Measurements from ENCODE around the gene B4GALT1.

Gene B4GALT1

DNA sequence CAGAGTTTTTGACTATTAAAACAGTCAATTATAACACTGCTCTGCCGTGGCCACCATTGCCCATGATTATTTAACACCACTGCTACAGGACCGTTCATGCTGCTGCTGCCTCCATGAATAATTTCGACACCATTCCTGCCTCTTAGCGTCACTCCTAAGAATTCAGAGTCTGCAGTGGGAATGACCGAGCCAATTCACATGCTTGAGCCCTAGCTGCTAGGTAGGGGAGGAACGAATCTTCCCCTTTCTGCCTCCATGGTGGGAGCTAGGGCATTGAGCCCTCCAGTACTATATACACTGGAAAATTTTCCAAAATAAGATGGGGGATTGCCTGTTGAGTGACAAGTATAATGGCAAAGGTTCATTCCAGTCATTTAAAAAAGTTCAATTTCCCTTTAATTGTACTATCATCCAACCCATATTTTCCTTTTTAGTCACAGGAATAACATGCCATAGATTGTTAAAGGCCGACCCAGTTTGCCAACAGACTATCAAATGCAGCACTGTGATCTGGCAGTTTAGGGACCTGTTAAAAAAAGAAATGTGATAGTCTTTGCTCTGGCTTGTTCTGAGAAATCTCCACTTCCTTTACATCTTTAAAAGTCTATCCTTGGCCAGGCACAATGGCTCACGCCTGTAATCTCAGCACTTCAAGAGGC lies 13.5 kb upstream of the B4GALT1 start:
- Histone ChIP-seq H3K9me3 (ENCODE audit: insufficient read depth, low read depth, low read length) (no peaks in the 10 kb centered on the region), H3K27me3 (ENCODE audit: insufficient read depth, low read length) (peaks cover 4% of the 10 kb centered on the region; the same call in 1 of the 2 replicates), H3K4me1 (ENCODE audit: insufficient read depth, low read length) (no peaks in the 10 kb centered on the region), H3K36me3 (ENCODE audit: insufficient read depth, low read length) (no peaks in the 10 kb centered on the region), H3K27ac (ENCODE audit: low read depth, low read length) (no peak overlapping the region), H3K4me3 (ENCODE audit: low read length) (no peak overlapping the region), H3K9ac (ENCODE audit: low read depth, low read length) (no peak overlapping the region)
- WGBS: 78% methylated on average over 8 of the region's 8 CpGs

DNA sequence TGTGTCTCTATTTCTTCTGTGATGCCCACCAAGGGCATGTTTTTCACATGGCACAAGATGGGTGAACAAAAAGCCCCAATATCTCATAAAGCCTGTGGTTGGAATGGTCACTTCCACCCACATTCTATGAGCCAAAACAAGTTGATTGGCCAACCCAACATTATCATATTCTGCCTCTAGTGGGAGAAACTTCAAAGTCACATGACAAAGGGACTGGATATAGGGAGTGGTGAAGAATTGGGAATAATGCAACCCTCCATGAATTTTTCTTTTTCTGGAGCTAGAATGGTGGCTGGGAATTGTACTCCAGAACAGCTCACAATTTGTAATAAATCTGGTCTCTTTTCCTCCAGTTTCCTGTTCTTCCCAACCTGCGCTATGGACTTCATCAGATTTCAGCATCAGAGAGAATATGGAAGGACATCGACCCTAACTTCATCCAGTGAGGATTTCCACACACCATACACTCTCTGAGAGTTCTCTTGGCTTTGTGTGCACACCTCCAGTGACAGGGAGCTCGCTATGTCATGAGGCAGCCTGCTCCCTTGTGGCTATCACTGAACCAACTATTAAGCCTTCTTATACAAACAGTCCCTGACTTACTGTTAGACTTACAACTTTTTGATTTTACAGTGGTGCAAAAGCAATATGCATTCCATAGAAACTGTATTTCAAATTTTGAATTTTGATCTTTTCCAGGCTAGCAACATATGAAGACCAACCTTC lies 12.0 kb upstream of the B4GALT1 start:
- H3K27ac ChIP-seq (ENCODE audit: low read depth, low read length): no peak overlapping the region
- H3K9me3 ChIP-seq (ENCODE audit: insufficient read depth, low read depth, low read length): no peaks in the 10 kb centered on the region
- H3K4me1 ChIP-seq (ENCODE audit: insufficient read depth, low read length): no peaks in the 10 kb centered on the region
- H3K27me3 ChIP-seq (ENCODE audit: insufficient read depth, low read length): peaks cover 4% of the 10 kb centered on the region; the same call in 1 of the 2 replicates
- no peak overlapping the region for H3K4me3 ChIP-seq (ENCODE audit: low read length)
- no peak overlapping the region for H3K9ac ChIP-seq (ENCODE audit: low read depth, low read length)
- no peaks in the 10 kb centered on the region for H3K36me3 ChIP-seq (ENCODE audit: insufficient read depth, low read length)
- WGBS: 91% methylated on average over 3 of the region's 3 CpGs

DNA sequence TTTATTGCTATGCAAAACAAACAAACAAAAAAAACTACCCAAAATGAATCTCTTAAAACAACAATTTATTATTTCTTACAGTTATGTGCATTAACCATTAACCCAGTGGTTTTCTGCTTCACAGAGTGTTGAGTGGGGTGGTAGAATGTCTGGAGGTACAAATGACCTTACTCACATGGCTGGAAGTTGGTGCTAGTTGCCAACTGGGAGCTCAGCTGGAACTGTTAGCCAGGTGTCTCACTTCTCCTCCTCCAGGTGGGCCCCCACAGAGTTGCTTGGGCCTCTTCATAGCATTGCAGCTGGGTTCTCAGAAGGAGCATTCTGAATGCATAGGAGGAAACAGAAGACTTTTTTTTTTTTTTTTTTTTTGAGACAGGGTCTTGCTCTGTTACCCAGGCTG lies 10.5 kb upstream of the B4GALT1 start:
- Histone ChIP-seq H3K9me3 (ENCODE audit: insufficient read depth, low read depth, low read length) (no peaks in the 10 kb centered on the region), H3K9ac (ENCODE audit: low read depth, low read length) (no peak overlapping the region), H3K27me3 (ENCODE audit: insufficient read depth, low read length) (peaks cover 4% of the 10 kb centered on the region; the same call in 1 of the 2 replicates), H3K27ac (ENCODE audit: low read depth, low read length) (no peak overlapping the region), H3K4me1 (ENCODE audit: insufficient read depth, low read length) (no peaks in the 10 kb centered on the region), H3K4me3 (ENCODE audit: low read length) (no peak overlapping the region), H3K36me3 (ENCODE audit: insufficient read depth, low read length) (no peaks in the 10 kb centered on the region)

DNA sequence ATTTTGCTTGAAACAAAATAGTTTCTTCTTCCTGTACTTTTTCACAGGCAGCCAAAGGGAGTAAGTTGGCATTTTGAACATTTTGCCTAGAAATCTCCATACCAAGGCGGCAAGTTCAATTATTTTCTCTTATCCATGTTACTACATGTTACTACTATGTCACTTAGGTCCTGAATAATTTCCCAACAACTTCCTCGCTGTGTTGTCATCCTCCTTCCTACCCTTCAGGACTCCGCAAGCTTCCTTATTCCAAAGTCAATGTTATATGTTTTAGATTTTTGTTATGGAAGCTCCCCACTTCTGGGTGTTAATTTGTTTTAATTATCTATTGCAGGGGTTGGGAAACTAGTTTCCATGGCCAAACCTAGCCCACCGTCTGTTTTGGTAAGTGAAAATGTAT lies 9.9 kb upstream of the B4GALT1 start:
- Histone ChIP-seq H3K36me3 (ENCODE audit: insufficient read depth, low read length) (no peaks in the 10 kb centered on the region), H3K9ac (ENCODE audit: low read depth, low read length) (no peak overlapping the region), H3K4me3 (ENCODE audit: low read length) (no peak overlapping the region), H3K27me3 (ENCODE audit: insufficient read depth, low read length) (peaks cover 4% of the 10 kb centered on the region; the same call in 1 of the 2 replicates), H3K27ac (ENCODE audit: low read depth, low read length) (no peak overlapping the region), H3K4me1 (ENCODE audit: insufficient read depth, low read length) (0 out of 2 replicates have a peak, but pooled peaks cover 2% of the 10 kb centered on the region), H3K9me3 (ENCODE audit: insufficient read depth, low read depth, low read length) (no peaks in the 10 kb centered on the region)
- WGBS: 90% methylated on average over 4 of the region's 4 CpGs

DNA sequence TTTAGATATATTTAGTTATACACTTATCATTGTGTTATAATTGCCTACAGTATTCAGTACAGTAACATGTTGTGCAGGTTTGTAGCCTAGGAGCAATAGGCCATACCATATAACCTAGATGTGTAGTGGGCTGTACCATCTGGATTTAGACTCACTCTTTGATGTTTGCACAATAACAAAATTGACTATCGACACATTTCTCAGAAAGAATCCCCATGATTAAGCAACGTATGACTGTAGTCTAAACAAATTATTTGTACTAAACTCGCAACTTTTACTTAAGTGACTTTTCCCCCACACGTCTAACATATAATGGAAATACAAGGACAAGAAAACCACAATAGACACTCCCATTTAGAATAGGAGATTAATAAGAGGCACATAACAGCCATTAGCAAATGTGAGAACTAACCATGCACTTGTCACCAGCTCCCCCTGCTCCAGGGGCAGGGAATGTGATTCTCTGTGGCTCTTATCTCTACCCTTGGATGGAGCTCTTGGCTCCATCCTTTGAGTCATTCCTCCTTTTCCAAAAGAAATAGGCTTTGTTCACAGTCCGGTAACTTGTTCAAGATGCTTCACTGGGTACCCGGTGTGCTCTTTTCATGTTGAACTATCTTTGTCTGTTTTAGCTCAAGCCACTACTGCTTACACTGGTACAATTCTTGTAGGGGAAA lies 8.7 kb upstream of the B4GALT1 start:
- Histone ChIP-seq H3K36me3 (ENCODE audit: insufficient read depth, low read length) (no peaks in the 10 kb centered on the region), H3K4me3 (ENCODE audit: low read length) (no peak overlapping the region), H3K9ac (ENCODE audit: low read depth, low read length) (no peak overlapping the region), H3K9me3 (ENCODE audit: insufficient read depth, low read depth, low read length) (no peaks in the 10 kb centered on the region), H3K4me1 (ENCODE audit: insufficient read depth, low read length) (0 out of 2 replicates have a peak, but pooled peaks cover 3% of the 10 kb centered on the region), H3K27ac (ENCODE audit: low read depth, low read length) (no peak overlapping the region), H3K27me3 (ENCODE audit: insufficient read depth, low read length) (peaks cover 4% of the 10 kb centered on the region; the same call in 1 of the 2 replicates)
- 94% methylated on average over 6 of the region's 6 CpGs for WGBS

DNA sequence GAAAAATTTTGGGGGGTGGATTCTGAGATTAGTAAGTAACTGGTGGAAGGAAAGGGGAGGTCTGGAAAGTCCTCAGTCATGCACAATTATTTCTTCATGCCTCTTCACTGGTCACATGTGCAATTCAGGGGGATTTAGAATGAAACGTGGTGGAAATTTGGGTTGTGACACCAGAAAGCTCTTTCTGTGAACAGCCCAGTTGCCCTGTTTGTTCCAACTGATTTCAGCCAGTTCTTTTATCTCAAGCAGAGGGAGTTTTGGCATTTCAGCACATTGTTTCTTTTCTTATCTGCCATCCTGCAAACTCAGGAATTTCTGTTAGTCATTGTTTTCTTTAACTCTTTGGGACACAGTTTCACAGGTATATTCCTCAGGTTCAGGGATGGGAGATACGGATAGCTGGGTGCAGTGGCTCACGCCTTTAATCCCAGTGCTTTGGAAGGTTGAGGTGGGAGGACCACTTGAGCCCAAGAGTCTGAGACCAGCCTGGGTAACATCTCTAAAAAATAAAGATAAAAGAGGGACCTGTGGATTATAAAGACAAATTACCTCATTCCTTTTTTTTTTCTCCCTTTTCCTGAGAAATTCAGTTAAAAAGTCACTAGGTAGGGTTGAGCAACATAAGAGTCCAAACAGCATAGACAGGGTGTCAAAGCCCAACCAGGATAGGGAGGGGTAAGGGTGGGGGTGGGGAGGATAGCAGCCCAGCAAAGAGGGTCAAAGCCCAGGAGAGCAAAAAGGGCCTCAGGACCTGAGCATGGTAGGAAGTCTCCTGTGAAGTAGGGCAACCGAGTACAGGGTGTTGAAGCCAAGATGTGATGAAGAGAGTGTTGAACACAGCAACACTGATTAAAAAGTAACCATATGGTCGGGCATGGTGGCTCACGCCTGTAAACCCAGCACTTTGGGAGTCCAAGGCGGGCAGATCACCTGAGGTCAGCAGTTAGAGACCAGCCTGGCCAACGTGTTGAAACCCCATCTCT lies 5.4 kb upstream of the B4GALT1 start:
- H3K9me3 ChIP-seq (ENCODE audit: insufficient read depth, low read depth, low read length): no peaks in the 10 kb centered on the region
- WGBS: 81% methylated on average over 8 of the region's 8 CpGs
- H3K9ac ChIP-seq (ENCODE audit: low read depth, low read length): no peak overlapping the region; the same call in 1 of the 2 replicates
- no peaks in the 10 kb centered on the region for H3K36me3 ChIP-seq (ENCODE audit: insufficient read depth, low read length)
- H3K4me3 ChIP-seq (ENCODE audit: low read length): no peak overlapping the region
- 0 out of 2 replicates have a peak, but pooled peaks cover 3% of the 10 kb centered on the region for H3K4me1 ChIP-seq (ENCODE audit: insufficient read depth, low read length)
- peaks cover 20% of the 10 kb centered on the region for H3K27me3 ChIP-seq (ENCODE audit: insufficient read depth, low read length)
- peak overlapping the region; percentile 9; the same call in 1 of the 2 replicates for H3K27ac ChIP-seq (ENCODE audit: low read depth, low read length)

DNA sequence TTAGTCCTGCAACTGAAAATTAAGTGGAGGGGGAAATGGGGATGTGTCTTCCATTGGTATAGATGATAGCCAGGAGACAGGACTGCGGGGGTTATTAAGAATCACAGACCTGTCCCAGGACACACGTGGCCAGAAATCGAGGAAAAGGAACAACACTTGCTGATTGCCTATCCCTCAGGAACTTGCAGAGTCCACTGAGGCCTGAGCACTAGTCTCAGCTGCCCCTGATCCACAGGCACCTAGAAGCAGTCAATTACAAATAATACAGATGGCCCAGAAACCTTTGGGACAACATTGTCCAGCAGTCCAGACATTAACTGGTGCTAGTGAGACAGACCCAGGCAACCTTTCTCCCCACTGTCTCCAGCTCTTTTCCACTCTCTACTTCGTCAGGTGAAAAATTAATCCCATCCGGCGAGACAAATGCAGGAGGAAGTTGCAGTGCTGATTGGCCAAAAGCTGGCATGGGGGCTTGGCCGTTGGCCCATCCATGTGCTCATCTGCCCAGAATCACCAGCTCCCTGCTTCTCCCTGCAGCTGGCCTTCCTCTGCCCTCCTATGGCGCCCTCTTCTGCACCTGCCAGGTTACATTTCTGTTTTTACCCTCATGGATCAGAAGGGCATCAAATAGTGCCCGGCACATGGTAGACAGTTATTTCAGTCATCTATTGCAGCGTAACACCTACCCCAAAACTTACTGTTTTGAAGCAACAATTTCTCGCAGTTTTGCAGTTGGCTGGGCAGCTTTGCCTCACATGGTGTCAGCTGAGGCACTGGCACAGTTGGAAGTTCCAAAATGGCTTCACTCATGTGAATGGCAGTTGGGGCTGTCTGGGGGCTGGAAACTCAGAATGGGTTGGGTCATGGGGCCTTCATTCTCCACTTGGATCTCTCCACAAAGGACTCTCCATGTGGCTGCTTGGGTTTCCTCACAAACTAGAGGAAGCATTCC lies 3.6 kb upstream of the B4GALT1 start:
- H3K4me3 ChIP-seq (ENCODE audit: low read length): no peak overlapping the region
- peaks cover 25% of the 10 kb centered on the region for H3K27me3 ChIP-seq (ENCODE audit: insufficient read depth, low read length)
- H3K27ac ChIP-seq (ENCODE audit: low read depth, low read length): no peak overlapping the region
- H3K9ac ChIP-seq (ENCODE audit: low read depth, low read length): no peak overlapping the region
- H3K4me1 ChIP-seq (ENCODE audit: insufficient read depth, low read length): peaks cover 8% of the 10 kb centered on the region
- H3K9me3 ChIP-seq (ENCODE audit: insufficient read depth, low read depth, low read length): no peaks in the 10 kb centered on the region
- H3K36me3 ChIP-seq (ENCODE audit: insufficient read depth, low read length): no peaks in the 10 kb centered on the region
- 85% methylated on average over 11 of the region's 11 CpGs for WGBS

DNA sequence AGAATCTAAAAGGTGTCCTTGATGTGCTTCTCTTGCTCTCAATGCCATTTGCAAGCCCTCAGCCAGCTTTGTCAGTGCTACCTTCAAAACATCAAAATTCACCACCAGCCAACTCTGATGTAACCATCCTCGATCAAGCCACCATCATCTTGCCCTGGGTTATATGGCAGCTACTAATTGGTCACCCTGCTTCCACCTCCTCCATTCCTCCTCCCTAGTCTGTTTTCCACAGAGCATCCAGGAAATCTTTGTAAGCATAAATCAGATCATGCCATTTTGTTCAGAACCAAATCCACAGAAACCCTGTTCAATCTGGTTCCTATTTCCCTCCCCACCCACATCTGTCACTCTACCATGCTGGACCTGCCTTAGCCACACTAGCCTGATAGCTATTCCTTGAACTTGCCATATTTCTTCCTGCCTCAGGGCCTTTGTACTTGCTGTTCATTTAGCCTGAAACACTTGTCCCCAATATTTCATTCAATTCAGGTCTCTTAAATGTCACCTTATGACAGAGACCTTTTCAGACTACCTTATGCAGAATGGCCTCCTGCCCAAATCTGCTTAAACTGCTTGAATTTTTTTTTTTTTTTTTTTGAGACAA lies 1.9 kb upstream of the B4GALT1 start:
- no peak overlapping the region for H3K4me3 ChIP-seq (ENCODE audit: low read length)
- no peak overlapping the region for H3K9ac ChIP-seq (ENCODE audit: low read depth, low read length)
- 93% methylated on average over 1 of the region's 1 CpG for WGBS
- peaks cover 32% of the 10 kb centered on the region for H3K27me3 ChIP-seq (ENCODE audit: insufficient read depth, low read length)
- H3K9me3 ChIP-seq (ENCODE audit: insufficient read depth, low read depth, low read length): no peaks in the 10 kb centered on the region
- H3K36me3 ChIP-seq (ENCODE audit: insufficient read depth, low read length): no peaks in the 10 kb centered on the region
- H3K27ac ChIP-seq (ENCODE audit: low read depth, low read length): no peak overlapping the region
- H3K4me1 ChIP-seq (ENCODE audit: insufficient read depth, low read length): peaks cover 15% of the 10 kb centered on the region

DNA sequence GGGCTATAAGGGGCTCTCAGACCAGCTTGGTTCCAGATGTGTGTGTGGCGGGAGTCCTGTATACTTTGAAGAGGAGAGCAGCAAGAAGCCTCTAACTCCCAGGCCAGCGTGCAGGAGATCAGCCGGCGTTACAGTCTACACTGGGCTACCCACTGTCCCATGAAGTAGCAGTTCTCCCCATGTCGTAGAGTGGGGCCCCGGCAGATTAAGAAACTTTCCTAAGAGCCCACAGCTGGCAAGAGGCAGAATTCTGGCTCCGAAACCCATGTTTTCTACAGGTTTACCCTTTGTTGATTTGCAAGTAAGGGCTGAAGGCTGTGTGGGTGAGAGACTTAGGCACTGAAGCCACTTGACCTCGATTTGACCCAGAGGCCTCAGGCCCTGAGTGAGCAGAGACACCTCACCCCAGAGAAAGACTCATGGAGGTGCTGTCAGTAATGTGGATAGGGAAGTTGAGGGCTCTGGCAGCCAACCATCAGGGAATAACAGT lies 881 bp upstream of the B4GALT1 start:
- Histone ChIP-seq H3K4me1 (ENCODE audit: insufficient read depth, low read length) (peaks cover 15% of the 10 kb centered on the region), H3K36me3 (ENCODE audit: insufficient read depth, low read length) (no peaks in the 10 kb centered on the region), H3K27ac (ENCODE audit: low read depth, low read length) (no peak overlapping the region), H3K4me3 (ENCODE audit: low read length) (peak overlapping the region; percentile 75), H3K27me3 (ENCODE audit: insufficient read depth, low read length) (peaks cover 32% of the 10 kb centered on the region), H3K9ac (ENCODE audit: low read depth, low read length) (no peak overlapping the region; the same call in 1 of the 2 replicates), H3K9me3 (ENCODE audit: insufficient read depth, low read depth, low read length) (no peaks in the 10 kb centered on the region)
- 74% methylated on average over 8 of the region's 8 CpGs for WGBS
